Esophagus (tissue), 2 donors: Measurements from ENCODE around the gene NR1H4. TPM values are rescaled to one million over a fixed set of nuclear protein-coding genes. Genes with fewer than 3 reads are reported as not detected.
"Not testable (repeated sequence)": the region's sequence is repeated elsewhere in the genome, so short reads cannot be mapped to it uniquely, and the experiment has no call there.

Experiments used
- H3K27ac ChIP-seq, 2 donors: one replicate each; pipeline ENCODE4 v1.5.1; 2013; ENCODE audit warnings: low read depth in 2 of 2, mild to moderate bottlenecking in 2 of 2, inconsistent platforms in 1 of 2, low read length in 1 of 2, moderate library complexity in 1 of 2
- H3K27me3 ChIP-seq, 2 donors: one replicate each; pipeline ENCODE4 v1.6.1; 2013; ENCODE audit warnings: low read length in 2 of 2, control low read depth in 1 of 2, mild to moderate bottlenecking in 1 of 2; ENCODE audit not compliant: insufficient read depth in 2 of 2, control insufficient read depth in 1 of 2
- H3K36me3 ChIP-seq, 2 donors: one replicate each; pipeline ENCODE4 v1.6.1; 2013; ENCODE audit warnings: low read length in 1 of 2; ENCODE audit not compliant: control insufficient read depth in 2 of 2, insufficient read depth in 2 of 2
- H3K4me1 ChIP-seq, 2 donors: one replicate each; pipeline ENCODE4 v1.6.1; 2013; ENCODE audit warnings: low read length in 1 of 2; ENCODE audit not compliant: control insufficient read depth in 2 of 2, insufficient read depth in 2 of 2
- H3K4me3 ChIP-seq, 2 donors: one replicate each; pipeline ENCODE4 v1.5.1; 2013; ENCODE audit warnings: low read length in 2 of 2, mild to moderate bottlenecking in 2 of 2, low read depth in 1 of 2, moderate library complexity in 1 of 2
- H3K9me3 ChIP-seq, 2 donors: one replicate each; pipeline ENCODE4 v1.6.1; 2013; ENCODE audit warnings: mild to moderate bottlenecking in 2 of 2, low read depth in 1 of 2, low read length in 1 of 2, moderate library complexity in 1 of 2; ENCODE audit not compliant: control insufficient read depth in 2 of 2, insufficient read depth in 1 of 2
- WGBS, 2 donors: extraction: QIAGEN DNeasy Blood & Tissue Kit; methylation state at CpG; one replicate each; pipeline ENCODE4 v1.1.7; 2013; 5-methylcytosine and 5-hydroxymethylcytosine counted together
- polyA plus RNA-seq, 2 donors: library from polyadenylated mRNA; stranded (reverse); fragments of 200-250 nt; gene quantifications; one replicate each; pipeline ENCODE4 v1.2.3, GENCODE V29; 2013
- donor health status: healthy with polysubstance abuse.
- donor health status: Bipolar disorder and iron deficiency.

NR1H4 gene
- polyA plus RNA-seq, 2 donors, result 0.04 to 0.08 TPM

- Histone ChIP-seq H3K9me3 (no peaks in the 10 kb centered on the region), H3K4me1 (no peaks in the 10 kb centered on the region), H3K36me3 (no peaks in the 10 kb centered on the region), H3K4me3 (no peak overlapping the region), H3K27me3 (no peaks in the 10 kb centered on the region), H3K27ac (no peak overlapping the region)
- WGBS, 2 donors, result 1 to 3% methylated on average over 1 of the region's 1 CpG
These were observed 81.0 kb downstream of the NR1H4 start for GRCh38 chr12:100554608-100555077.

- no peak overlapping the region for H3K4me3 ChIP-seq
- H3K27ac ChIP-seq, result no peak overlapping the region
- no peaks in the 10 kb centered on the region for H3K9me3 ChIP-seq
- H3K27me3 ChIP-seq, result no peaks in the 10 kb centered on the region
- WGBS, 2 donors, result 49 to 51% methylated on average over 2 of the region's 2 CpGs
- no peaks in the 10 kb centered on the region for H3K4me1 ChIP-seq
- no peaks in the 10 kb centered on the region for H3K36me3 ChIP-seq
These were observed 82.1 kb downstream of the NR1H4 start for GRCh38 chr12:100555722-100556121.

GRCh38 chr12:100557357-100557756 is 83.7 kb downstream of the NR1H4 start:
- H3K27ac ChIP-seq, result no peak overlapping the region
- H3K9me3 ChIP-seq, result no peaks in the 10 kb centered on the region
- no peaks in the 10 kb centered on the region for H3K27me3 ChIP-seq
- no peaks in the 10 kb centered on the region for H3K36me3 ChIP-seq
- WGBS, 2 donors, result 95 to 96% methylated on average over 2 of the region's 2 CpGs
- H3K4me3 ChIP-seq, result no peak overlapping the region
- H3K4me1 ChIP-seq, result no peaks in the 10 kb centered on the region

GRCh38 chr12:100559261-100559660 is 85.6 kb downstream of the NR1H4 start:
- not testable (repeated sequence) for H3K27me3 ChIP-seq, H3K9me3 ChIP-seq, H3K4me1 ChIP-seq, H3K4me3 ChIP-seq, H3K27ac ChIP-seq, H3K36me3 ChIP-seq
- 95 to 97% methylated on average over 13 to 21 of the region's 21 CpGs for WGBS, 2 donors

- WGBS, 2 donors, result 32 to 50% methylated on average over 2 of the region's 2 CpGs
- Histone ChIP-seq H3K27ac (no peak overlapping the region), H3K27me3 (no peaks in the 10 kb centered on the region), H3K4me1 (no peaks in the 10 kb centered on the region), H3K9me3 (no peaks in the 10 kb centered on the region), H3K4me3 (no peak overlapping the region), H3K36me3 (no peaks in the 10 kb centered on the region)
These were observed 90.4 kb downstream of the NR1H4 start for GRCh38 chr12:100564090-100564489.

- Histone ChIP-seq H3K27me3 (no peaks in the 10 kb centered on the region), H3K4me1 (no peaks in the 10 kb centered on the region), H3K36me3 (no peaks in the 10 kb centered on the region), H3K27ac (no peak overlapping the region), H3K9me3 (no peaks in the 10 kb centered on the region), H3K4me3 (no peak overlapping the region)
- WGBS, 2 donors, result 91% methylated on average over 6 of the region's 6 CpGs
These were observed 91.3 kb downstream of the NR1H4 start for GRCh38 chr12:100564905-100565467.

- H3K27me3 ChIP-seq, result no peaks in the 10 kb centered on the region
- H3K4me1 ChIP-seq, result no peaks in the 10 kb centered on the region
- no peak overlapping the region for H3K27ac ChIP-seq
- WGBS, 2 donors, result 66 to 77% methylated on average over 3 of the region's 3 CpGs
- no peaks in the 10 kb centered on the region for H3K36me3 ChIP-seq
- H3K9me3 ChIP-seq, result no peaks in the 10 kb centered on the region
- H3K4me3 ChIP-seq, result no peak overlapping the region
These were observed 92.4 kb downstream of the NR1H4 start for GRCh38 chr12:100565987-100566545.

- 40 to 42% methylated on average over 3 of the region's 3 CpGs for WGBS, 2 donors
- Histone ChIP-seq H3K27ac (peak overlapping the region in 1 of 2 donors; percentile 13), H3K4me1 (no peaks in the 10 kb centered on the region), H3K9me3 (no peaks in the 10 kb centered on the region), H3K27me3 (no peaks in the 10 kb centered on the region), H3K4me3 (no peak overlapping the region), H3K36me3 (no peaks in the 10 kb centered on the region)
These were observed 93.4 kb downstream of the NR1H4 start for GRCh38 chr12:100566887-100567637.

GRCh38 chr12:100567945-100568344 is 94.3 kb downstream of the NR1H4 start:
- Histone ChIP-seq H3K4me3 (no peak overlapping the region), H3K4me1 (no peaks in the 10 kb centered on the region), H3K9me3 (no peaks in the 10 kb centered on the region), H3K36me3 (no peaks in the 10 kb centered on the region), H3K27me3 (no peaks in the 10 kb centered on the region), H3K27ac (no peak overlapping the region)

- Histone ChIP-seq H3K27me3 (no peaks in the 10 kb centered on the region), H3K27ac (no peak overlapping the region), H3K9me3 (no peaks in the 10 kb centered on the region), H3K36me3 (no peaks in the 10 kb centered on the region), H3K4me1 (peaks cover 0 to 7% of the 10 kb centered on the region in 2 donors), H3K4me3 (no peak overlapping the region)
- 95% methylated on average over 3 of the region's 3 CpGs for WGBS, 2 donors
These were observed 98.5 kb downstream of the NR1H4 start for GRCh38 chr12:100572184-100572583.
